ENCODE data around the gene NAGLU. TPM values are rescaled to one million over a fixed set of nuclear protein-coding genes. Genes with fewer than 3 reads are reported as not detected.

Gene NAGLU
- total and polyA plus RNA-seq, 2 of the 13 experiments (the other 11 are each of a cell fraction or from before 2014, with no cell fraction given), result 28.2 to 40.1 TPM

DNA sequence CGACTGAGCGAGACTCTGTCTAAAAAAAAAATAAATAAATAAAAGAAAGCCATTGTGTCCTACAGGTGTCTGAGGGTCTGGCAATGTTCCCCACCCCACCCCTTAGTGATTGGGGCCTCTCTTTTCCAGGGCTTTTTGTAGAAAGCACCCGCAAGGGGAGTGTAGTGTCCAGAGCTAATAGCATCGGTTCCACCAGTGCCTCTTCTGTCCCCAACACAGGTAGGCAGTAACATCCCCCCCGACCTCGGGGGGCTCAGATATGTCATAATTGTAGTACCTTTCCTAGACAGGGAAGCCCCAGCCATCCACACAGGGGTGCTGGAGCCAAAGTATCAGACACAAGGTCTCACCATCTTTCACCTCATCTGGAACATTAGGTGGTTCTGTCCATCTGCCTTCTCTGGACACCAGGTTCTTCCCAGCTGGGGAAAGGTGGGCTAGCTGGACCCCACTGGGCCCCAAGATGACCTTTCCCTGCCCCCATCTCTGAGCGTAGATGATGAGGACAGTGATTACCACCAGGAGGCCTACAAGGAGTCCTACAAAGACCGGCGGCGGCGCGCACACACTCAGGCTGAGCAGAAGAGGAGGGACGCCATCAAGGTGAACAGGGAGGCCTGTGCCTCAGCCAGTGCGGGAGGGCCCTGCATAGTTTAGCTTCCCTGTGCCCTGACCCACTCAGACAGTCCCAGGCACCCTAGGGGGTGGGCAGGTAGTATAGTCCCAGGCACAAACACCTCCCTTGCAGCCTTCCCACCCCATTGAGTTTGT is 32.5 kb downstream of the NAGLU start (continued):
- TF ChIP-seq, protein P1, sequence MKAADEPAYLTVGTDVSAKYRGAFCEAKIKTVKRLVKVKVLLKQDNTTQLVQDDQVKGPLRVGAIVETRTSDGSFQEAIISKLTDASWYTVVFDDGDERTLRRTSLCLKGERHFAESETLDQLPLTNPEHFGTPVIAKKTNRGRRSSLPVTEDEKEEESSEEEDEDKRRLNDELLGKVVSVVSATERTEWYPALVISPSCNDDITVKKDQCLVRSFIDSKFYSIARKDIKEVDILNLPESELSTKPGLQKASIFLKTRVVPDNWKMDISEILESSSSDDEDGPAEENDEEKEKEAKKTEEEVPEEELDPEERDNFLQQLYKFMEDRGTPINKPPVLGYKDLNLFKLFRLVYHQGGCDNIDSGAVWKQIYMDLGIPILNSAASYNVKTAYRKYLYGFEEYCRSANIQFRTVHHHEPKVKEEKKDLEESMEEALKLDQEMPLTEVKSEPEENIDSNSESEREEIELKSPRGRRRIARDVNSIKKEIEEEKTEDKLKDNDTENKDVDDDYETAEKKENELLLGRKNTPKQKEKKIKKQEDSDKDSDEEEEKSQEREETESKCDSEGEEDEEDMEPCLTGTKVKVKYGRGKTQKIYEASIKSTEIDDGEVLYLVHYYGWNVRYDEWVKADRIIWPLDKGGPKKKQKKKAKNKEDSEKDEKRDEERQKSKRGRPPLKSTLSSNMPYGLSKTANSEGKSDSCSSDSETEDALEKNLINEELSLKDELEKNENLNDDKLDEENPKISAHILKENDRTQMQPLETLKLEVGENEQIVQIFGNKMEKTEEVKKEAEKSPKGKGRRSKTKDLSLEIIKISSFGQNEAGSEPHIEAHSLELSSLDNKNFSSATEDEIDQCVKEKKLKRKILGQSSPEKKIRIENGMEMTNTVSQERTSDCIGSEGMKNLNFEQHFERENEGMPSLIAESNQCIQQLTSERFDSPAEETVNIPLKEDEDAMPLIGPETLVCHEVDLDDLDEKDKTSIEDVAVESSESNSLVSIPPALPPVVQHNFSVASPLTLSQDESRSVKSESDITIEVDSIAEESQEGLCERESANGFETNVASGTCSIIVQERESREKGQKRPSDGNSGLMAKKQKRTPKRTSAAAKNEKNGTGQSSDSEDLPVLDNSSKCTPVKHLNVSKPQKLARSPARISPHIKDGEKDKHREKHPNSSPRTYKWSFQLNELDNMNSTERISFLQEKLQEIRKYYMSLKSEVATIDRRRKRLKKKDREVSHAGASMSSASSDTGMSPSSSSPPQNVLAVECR (CRISPR knock-in tag; IDR thresholded peaks at IDR 0.05; ENCODE audit: borderline replicate concordance), result no peak
- TF ChIP-seq AGO2 (optimal IDR thresholded peaks at IDR 0.05; ENCODE audit: low read depth, low read length), result peak; percentile 66
- no peak for TF ChIP-seq HNRNPLL (IDR thresholded peaks at IDR 0.05; ENCODE audit: low read depth, low read length, poor library complexity, severe bottlenecking)
- TF ChIP-seq TRIM24 (CRISPR knock-in tag; IDR thresholded peaks at IDR 0.05), result peak; percentile 30; the same call in 1 of the 2 replicates
- TF ChIP-seq ZNF563 (CRISPR knock-in tag; IDR thresholded peaks at IDR 0.05), result no peak
- no peak for TF ChIP-seq SRSF4 (IDR thresholded peaks at IDR 0.05; ENCODE audit: low read depth, low read length, poor library complexity, severe bottlenecking)
- TF ChIP-seq LCORL (IDR thresholded peaks at IDR 0.05), result no peak
- TF ChIP-seq LCORL (CRISPR knock-in tag; IDR thresholded peaks at IDR 0.05), result no peak
- peak; percentile 43; the same call in 1 of the 2 replicates for TF ChIP-seq RXRA (CRISPR knock-in tag; IDR thresholded peaks at IDR 0.05)
- TF ChIP-seq NFKBIZ (CRISPR knock-in tag; IDR thresholded peaks at IDR 0.05), result no peak

All from HepG2 (cell line).